HG03469 (cell line): ENCODE data around the gene GJC2.
"Not testable (repeated sequence)": the region's sequence is repeated elsewhere in the genome, so short reads cannot be mapped to it uniquely, and the experiment has no call there.

Source experiments
- ATAC-seq: cut with Tn5 transposase; IDR thresholded peaks from one replicate; pipeline ENCODE4 v1.9.1; 2021; ENCODE audit warnings: mild to moderate bottlenecking, moderate library complexity, moderate number of reproducible peaks; ENCODE audit not compliant: unreplicated experiment

Gene GJC2

GRCh38 chr1:228170666-228171065 lies 20.9 kb downstream of the GJC2 start:
- ATAC-seq, result no peak

- no peak for ATAC-seq
Measured at GRCh38 chr1:228171221-228171891, 21.6 kb downstream of the GJC2 start.

- ATAC-seq, result no peak
Measured at GRCh38 chr1:228172591-228173527, 23.1 kb downstream of the GJC2 start.

DNA sequence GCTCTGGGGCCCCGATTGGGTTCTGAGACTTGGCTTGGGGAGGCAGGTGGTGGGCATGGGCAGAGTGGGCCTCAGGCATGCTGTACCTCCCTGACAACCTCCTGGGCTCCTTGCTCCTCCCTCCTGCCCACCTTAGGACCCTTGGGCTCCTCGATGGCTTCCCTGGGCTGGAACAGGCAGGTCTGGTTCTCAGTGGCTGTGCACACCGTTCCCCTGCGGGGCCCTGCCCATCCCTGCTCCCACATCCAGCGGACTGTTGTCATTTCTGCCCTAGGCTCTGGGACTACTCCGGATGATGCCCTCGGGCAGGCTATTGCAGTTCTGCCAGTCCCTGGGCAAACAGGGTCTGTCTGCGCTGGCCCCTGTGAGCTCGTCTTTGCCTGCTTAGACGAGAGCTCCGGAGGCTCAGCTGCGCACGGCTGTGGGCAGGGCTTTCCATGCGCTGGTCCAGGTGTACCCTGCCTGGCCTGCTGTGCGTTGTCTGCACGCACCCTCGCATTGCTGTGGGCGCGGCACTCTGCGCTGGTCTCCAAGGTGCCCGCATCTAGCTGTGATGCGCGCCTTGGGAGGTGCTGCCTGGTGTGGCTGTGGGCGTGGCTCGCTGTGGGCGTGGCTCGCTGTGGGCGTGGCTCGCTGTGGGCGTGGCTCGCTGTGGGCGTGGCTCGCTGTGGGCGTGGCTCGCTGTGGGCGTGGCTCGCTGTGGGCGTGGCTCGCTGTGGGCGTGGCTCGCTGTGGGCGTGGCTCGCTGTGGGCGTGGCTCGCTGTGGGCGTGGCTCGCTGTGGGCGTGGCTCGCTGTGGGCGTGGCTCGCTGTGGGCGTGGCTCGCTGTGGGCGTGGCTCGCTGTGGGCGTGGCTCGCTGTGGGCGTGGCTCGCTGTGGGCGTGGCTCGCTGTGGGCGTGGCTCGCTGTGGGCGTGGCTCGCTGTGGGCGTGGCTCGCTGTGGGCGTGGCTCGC lies 24.1 kb downstream of the GJC2 start:
- ATAC-seq, result not testable (repeated sequence)

DNA sequence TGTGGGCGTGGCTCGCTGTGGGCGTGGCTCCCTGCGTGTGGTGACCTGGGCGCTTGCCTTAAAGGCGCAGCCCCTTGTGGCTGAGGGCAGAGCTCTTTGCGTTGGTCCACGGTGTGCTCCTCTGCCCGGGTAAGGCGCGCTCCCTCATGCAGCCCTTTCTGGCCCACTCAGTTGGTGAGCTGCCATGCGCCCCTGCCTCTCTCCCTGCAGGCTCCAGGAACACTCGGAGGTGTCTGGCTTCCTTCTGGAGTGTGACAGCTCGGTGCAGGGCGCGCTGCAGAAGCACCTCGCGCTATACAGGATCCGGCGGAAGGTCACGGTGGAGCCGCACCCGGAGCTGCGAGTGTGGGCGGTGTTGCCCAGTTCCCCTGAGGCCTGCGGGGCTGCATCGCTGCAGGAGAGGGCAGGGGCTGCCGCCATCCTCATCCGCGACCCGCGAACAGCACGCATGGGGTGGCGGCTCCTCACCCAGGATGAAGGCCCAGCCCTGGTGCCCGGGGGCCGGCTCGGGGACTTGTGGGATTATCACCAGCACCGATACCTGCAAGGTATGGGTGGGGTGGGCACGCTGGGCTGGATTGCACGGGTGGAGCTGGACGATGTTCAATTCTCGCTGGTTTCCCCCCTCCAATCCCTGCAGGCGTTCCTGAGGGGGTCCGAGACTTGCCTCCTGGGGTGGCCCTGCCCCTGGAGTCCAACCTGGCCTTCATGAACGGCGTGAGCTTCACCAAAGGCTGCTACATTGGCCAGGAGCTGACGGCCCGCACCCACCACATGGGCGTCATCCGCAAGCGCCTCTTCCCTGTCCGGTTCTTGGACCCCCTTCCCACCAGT lies 25.0 kb downstream of the GJC2 start:
- no peak for ATAC-seq

- ATAC-seq, result no peak
Measured at GRCh38 chr1:228175316-228176023, 25.7 kb downstream of the GJC2 start.

GRCh38 chr1:228176024-228176395 lies 26.3 kb downstream of the GJC2 start:
- ATAC-seq, result no peak

- ATAC-seq, result no peak
Measured at GRCh38 chr1:228176461-228177182, 26.9 kb downstream of the GJC2 start.

GRCh38 chr1:228177183-228177475 lies 27.4 kb downstream of the GJC2 start:
- no peak for ATAC-seq

DNA sequence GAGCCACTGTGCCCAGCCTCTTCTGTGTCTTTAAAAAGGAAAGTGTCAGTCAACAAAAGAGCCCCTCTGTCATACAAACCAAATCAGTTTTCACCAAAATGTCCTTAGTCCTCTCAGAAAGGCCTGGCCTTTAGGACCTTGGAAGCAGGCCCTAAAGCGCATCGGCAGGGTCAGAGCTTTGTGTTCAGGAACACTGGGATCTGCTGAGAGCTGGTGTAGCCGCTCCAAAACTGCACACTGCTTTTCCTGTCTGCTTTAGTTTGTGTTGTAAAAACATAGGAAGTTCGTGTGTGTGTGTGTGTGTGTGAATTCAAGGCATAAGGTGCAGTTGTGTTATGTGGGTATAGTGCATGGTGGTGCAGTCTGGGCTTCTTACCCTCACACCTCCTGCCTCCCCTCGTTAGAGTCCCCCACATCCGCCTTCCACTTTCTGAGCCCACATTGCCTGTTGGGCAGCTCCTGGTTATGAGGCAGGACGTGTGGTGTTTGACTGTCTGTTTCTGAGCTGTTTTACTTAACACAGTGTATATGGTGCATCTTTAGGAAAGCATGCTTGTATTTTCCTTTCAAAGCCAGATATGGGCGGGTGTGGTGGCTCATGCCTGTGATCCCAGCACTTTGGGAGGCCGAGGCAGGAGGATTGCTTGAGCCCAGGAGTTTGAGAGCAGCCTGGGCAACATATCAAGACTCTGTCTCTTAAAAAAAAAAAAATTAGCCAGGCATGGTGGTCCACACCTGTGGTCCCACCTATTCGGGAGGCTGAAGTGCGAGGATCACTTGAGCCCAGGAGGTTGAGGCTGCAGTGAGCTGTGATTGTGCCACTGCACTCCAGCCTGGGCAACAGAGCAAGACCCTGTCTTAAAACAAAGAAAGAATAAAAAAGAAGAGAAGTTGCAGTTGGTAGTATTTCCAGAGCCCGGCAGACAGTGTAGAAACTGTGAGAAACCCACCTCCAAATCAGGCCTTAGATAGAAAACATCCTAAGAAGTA lies 28.3 kb downstream of the GJC2 start:
- no peak for ATAC-seq

- no peak for ATAC-seq
Measured at GRCh38 chr1:228178737-228179684, 29.3 kb downstream of the GJC2 start.

DNA sequence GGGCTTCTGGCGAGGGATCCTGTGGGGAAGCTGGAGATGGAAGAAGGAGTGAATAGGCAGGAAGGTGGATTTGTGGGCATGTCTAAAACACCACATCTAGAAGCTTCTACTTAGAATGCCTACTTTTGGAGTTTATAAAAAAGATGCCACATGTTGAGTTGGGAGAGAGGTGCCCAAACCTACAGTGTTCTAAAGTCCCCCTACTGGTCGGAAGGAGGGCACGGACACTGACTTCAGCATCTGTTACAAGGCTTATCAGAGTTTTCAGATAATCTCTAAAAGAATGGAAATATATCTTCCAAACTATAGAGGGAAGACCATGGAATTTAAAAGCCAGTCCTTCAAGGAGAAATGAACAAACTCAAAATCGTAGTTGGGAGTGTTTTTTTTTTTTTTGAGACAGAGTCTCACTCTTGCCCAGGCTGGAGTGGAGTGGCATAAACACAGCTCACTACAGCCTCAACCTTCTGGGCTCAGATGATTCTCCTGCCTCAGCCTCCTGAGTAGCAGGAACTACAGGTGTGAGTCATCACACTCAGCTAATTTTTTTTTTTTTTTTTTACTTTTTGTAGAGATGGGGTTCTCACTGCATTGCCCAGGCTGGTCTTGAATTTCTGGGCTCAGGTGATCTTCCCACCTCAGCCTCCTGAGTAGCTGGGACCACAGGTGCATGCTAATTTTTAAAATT lies 30.7 kb downstream of the GJC2 start:
- ATAC-seq, result no peak

GRCh38 chr1:228180959-228181644 lies 31.4 kb downstream of the GJC2 start:
- no peak for ATAC-seq

DNA sequence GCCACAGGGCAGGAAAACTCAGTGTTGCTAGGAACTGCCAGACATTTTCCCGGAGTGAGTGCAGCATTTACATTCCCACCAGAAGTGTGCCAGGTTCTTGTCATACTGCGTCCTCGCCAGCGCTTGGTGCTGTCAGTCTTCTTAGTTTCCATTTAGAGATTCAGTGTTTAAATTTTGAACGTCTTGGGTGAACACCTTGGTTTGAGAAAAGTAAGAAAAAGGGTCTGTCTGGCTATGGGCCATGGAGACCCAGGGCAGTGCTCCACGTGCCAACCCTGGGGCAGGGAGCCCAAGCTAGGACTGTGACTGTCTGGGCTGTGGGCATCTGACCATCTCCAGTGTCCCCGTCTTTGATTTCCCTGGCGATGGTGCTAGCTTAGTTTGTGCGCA lies 31.9 kb downstream of the GJC2 start:
- ATAC-seq, result no peak

DNA sequence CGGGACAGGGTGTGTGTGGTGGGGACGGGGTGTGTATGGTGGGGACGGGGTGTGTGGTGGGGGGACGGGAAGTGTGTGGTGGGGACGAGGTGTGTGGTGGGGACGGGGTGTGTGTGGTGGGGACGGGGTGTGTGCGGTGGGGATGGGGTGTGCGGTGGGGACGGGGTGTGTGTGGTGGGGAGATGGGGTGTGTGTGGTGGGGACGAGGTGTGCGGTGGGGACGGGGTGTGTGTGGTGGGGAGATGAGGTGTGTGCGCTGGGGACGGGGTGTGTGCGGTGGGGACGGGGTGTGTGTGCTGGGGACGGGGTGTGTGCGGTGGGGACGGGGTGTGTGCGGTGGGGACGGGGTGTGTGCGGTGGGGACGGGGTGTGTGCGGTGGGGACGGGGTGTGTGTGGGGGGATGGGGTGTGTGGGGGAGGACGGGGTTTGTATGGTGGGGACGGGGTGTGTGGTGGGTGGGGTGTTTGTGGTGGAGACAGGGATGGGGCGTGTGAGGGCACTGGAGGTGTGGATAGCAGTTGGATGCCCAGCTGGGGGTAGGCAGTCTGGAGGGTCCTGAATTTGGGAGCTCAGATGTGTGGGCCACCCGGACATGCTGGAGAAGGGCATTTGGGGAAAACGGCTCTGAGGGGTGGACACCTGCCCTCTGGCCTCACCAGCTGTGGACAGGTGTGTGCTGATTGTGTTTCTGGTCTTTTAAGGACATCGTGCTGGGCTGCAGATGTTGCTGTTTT lies 32.7 kb downstream of the GJC2 start:
- ATAC-seq, result no peak
